ENCODE measurements around the gene SHMT2.

GRCh38 chr12:57263096-57263495 is 33.6 kb downstream of the SHMT2 start:
- TF ChIP-seq CTCF (conservative IDR thresholded peaks at IDR 0.05 in 1 of 2, IDR thresholded peaks at IDR 0.05 in 1 of 2; ENCODE audit: low read depth in 1 of 2, low read length in 2 of 2) (no peak), EZH2 (IDR thresholded peaks at IDR 0.05; ENCODE audit: low read length, missing control alignments) (no peak)
